Activated CD8-positive, alpha-beta memory T cell treated with anti-CD3 and anti-CD28 coated beads, Interleukin-2, amount 50 U/mL, for 24 hours (primary cell): Measurements from ENCODE around the gene TRRAP.

ENCODE experiments used
- DNase-seq: peaks from one replicate; pipeline ENCODE4 v3.0.0-alpha.2; 2020; ENCODE audit errors: extremely low read depth

Gene TRRAP

GRCh38 chr7:99005776-99006175 is 127.4 kb downstream of the TRRAP start:
- no peak for DNase-seq

GRCh38 chr7:99006739-99007424 is 128.6 kb downstream of the TRRAP start:
- no peak for DNase-seq

- no peak for DNase-seq
These were observed 129.9 kb downstream of the TRRAP start for GRCh38 chr7:99008181-99008631.

GRCh38 chr7:99008921-99009530 is 130.7 kb downstream of the TRRAP start:
- no peak for DNase-seq

- DNase-seq: no peak
These were observed 131.9 kb downstream of the TRRAP start for GRCh38 chr7:99010281-99010680.

GRCh38 chr7:99011341-99011705 is 133.0 kb downstream of the TRRAP start:
- no peak for DNase-seq

GRCh38 chr7:99011706-99012404 is 133.5 kb downstream of the TRRAP start:
- DNase-seq: no peak

- DNase-seq: no peak
These were observed 134.4 kb downstream of the TRRAP start for GRCh38 chr7:99012722-99013121.

GRCh38 chr7:99013266-99014112 is 135.2 kb downstream of the TRRAP start:
- no peak for DNase-seq

- no peak for DNase-seq
These were observed 136.0 kb downstream of the TRRAP start for GRCh38 chr7:99014113-99014985.

GRCh38 chr7:99016196-99016595 is 137.9 kb downstream of the TRRAP start:
- DNase-seq: no peak

GRCh38 chr7:99019523-99020412 is 141.4 kb downstream of the TRRAP start:
- no peak for DNase-seq

GRCh38 chr7:99020413-99020715 is 142.0 kb downstream of the TRRAP start:
- DNase-seq: no peak

- DNase-seq: no peak
These were observed 143.7 kb downstream of the TRRAP start for GRCh38 chr7:99021941-99022560.

- no peak for DNase-seq
These were observed 145.7 kb downstream of the TRRAP start for GRCh38 chr7:99024066-99024465.

GRCh38 chr7:99027241-99027640 is 148.9 kb downstream of the TRRAP start:
- no peak for DNase-seq

GRCh38 chr7:99027841-99028240 is 149.5 kb downstream of the TRRAP start:
- DNase-seq: no peak

GRCh38 chr7:99028261-99028973 is 150.1 kb downstream of the TRRAP start:
- DNase-seq: no peak
